ENCODE results near the gene CAST. TPM values are rescaled to one million over a fixed set of nuclear protein-coding genes. Genes with fewer than 3 reads are reported as not detected.

Gene CAST
- total and polyA plus RNA-seq, 2 donors (not counting 3 experiments of a cell fraction or from before 2014, with no cell fraction given) = 33.7 to 194 TPM

GRCh38 chr5:96721351-96721977, 59.3 kb downstream of the CAST start:
- CTCF ChIA-PET = interaction anchor here (0.6 to 1.4 kb wide), 4 partner anchors 19 to 64 kb away, joined by 3 to 8 read pairs (median 3); no protein-coding TSS in a partner anchor

More at GRCh38 chr5:96721351-96721977, 59.3 kb downstream of the CAST start:
- FAIRE-seq (no peak), DNase-seq (ENCODE audit: low read depth, low spot score) (no peak)
- Histone ChIP-seq H3K4me2 (ENCODE audit: insufficient read depth, low read length) (no peak overlapping the region), H3K9me3 (replicated peaks; ENCODE audit: control insufficient read depth, insufficient read depth, low read length) (no peaks in the 10 kb centered on the region), H3K9ac (replicated peaks; ENCODE audit: extremely low read depth, insufficient read depth, low read length) (no peak overlapping the region), H2AFZ (ENCODE audit: low read depth, low read length) (no peak overlapping the region), H3K4me3 (replicated peaks in 1 of 3; ENCODE audit: insufficient read depth in 1 of 3, low read depth in 1 of 3, low read length in 3 of 3) (no peak overlapping the region), H3K79me2 (ENCODE audit: control insufficient read depth, insufficient read depth, low read length) (peaks cover 43% of the 10 kb centered on the region), H3K27ac (ENCODE audit: insufficient read depth, low read depth, low read length) (no peak overlapping the region), H3K4me1 (ENCODE audit: control insufficient read depth, extremely low read depth, insufficient read depth, low read length) (no peaks in the 10 kb centered on the region), H4K20me1 (replicated peaks; ENCODE audit: control insufficient read depth, extremely low read depth, insufficient read depth, low read length) (no peaks in the 10 kb centered on the region), H3K27me3 (ENCODE audit: control insufficient read depth in 2 of 2, insufficient read depth in 2 of 2, low read length in 2 of 2) (no peaks in the 10 kb centered on the region), H3K9me1 (replicated peaks; ENCODE audit: control insufficient read depth, extremely low read depth, insufficient read depth, low read length) (no peaks in the 10 kb centered on the region), H3K36me3 (ENCODE audit: control insufficient read depth in 2 of 2, extremely low read depth in 1 of 2, insufficient read depth in 2 of 2, low read length in 2 of 2) (peaks cover 0 to 2% of the 10 kb centered on the region in 2 experiments)
- TF ChIP-seq GATA2 (IDR thresholded peaks at IDR 0.05; ENCODE audit: insufficient read depth, insufficient read length, low read depth, low read length) (no peak), EZH2 (IDR thresholded peaks at IDR 0.05; ENCODE audit: borderline replicate concordance, low read depth, low read length, severe bottlenecking) (no peak), FOS (IDR thresholded peaks at IDR 0.05; ENCODE audit: borderline replicate concordance, insufficient read depth, low read length) (no peak), MYC (IDR thresholded peaks at IDR 0.05; ENCODE audit: low read depth, low read length) (no peak), CTCF (IDR thresholded peaks at IDR 0.05; ENCODE audit: extremely low read depth in 1 of 2, insufficient read depth in 1 of 2, low read depth in 1 of 2, low read length in 2 of 2) (no peak), POLR2A (IDR thresholded peaks at IDR 0.05; ENCODE audit: low read depth, low read length) (no peak), JUN (IDR thresholded peaks at IDR 0.05; ENCODE audit: borderline replicate concordance, insufficient read depth, insufficient read length, low read depth) (no peak), MAX (IDR thresholded peaks at IDR 0.05; ENCODE audit: insufficient read depth, insufficient read length) (no peak), POLR2AphosphoS5 (IDR thresholded peaks at IDR 0.05; ENCODE audit: insufficient read depth, low read depth, low read length) (no peak)
- intact Hi-C loops (cut with micrococcal nuclease) = no loop called here
- BruUV-seq (replicated peaks) = no TSS peak
- dilution Hi-C loops (cut with MboI; ENCODE audit: extremely low pct_ligation_motif_present, low sequenced_read_pairs) = no loop called here
- POLR2A ChIA-PET = no interaction called here

Measured in endothelial cell of umbilical vein (primary cell).